GM19240 (cell line): ENCODE results near the gene PRODH2.
"Not testable (repeated sequence)": the region's sequence is repeated elsewhere in the genome, so short reads cannot be mapped to it uniquely, and the experiment has no call there.

Source experiments
- DNase-seq: peaks from one replicate; pipeline ENCODE4 v3.0.0; 2011; ENCODE audit warnings: low spot score; ENCODE audit not compliant: insufficient read length

PRODH2 gene

DNA sequence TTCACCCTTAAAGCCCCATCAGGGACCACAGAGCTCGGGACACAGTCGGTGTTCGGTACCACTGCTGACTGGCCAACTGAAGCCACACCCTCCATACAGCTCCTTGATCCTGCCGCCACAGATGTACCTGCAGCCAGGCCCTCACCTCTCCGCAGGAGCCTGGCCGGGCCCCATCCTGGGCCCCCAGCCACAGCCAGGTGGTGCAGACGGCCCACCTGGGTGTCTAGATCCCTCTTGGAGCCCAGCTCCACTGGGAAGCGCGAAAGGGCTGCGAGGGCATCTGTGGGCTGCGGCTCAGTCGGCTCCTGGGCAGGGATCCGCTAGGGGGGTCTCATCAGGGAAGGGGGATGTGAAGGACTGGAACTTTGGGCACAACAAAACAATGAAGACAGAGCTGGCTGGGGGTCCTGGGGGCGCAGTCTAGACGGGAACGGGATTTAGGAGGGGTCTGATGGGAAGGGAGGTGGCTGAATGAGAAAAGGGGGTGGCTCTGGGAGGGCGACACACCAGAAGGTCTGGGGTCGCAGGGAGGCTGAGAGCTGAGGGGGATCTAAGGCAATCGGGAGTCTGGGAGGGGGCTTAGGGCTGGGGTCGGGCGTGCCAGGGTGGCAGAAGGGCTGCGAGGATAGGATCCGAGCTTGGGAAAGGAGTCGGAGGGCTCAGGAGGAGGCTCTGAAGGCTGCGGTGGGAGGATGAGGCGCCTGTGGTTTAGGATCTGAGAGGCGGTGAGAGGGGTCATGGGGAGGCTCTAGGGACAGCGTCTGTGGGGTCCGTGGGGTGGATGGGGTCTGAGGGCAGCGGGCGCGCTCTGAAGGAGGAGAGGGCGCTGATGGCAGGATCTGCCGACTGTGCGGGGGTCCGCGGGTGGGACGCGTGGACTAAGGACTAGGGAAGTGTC is 15.8 kb downstream of the PRODH2 start:
- no peak for DNase-seq

DNA sequence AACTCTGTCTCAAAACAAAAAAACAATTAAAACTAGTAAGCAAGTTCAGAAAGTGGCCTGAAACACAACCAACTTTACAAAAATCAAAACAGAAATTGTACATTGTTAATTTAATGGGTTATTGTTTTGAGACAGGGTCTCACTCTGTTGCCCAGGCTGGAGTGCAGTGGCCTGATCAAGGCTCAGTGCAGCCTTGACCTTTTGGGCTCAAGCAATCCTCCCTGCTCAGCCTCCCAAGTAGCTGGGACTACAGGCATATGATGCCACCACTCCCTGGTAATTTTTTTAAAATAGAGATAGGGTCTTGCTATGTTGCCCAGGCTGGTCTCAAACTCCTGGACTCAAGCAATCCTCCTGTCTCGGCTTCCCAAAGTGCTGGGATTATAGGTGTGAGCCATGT is 17.1 kb downstream of the PRODH2 start:
- not testable (repeated sequence) for DNase-seq

DNA sequence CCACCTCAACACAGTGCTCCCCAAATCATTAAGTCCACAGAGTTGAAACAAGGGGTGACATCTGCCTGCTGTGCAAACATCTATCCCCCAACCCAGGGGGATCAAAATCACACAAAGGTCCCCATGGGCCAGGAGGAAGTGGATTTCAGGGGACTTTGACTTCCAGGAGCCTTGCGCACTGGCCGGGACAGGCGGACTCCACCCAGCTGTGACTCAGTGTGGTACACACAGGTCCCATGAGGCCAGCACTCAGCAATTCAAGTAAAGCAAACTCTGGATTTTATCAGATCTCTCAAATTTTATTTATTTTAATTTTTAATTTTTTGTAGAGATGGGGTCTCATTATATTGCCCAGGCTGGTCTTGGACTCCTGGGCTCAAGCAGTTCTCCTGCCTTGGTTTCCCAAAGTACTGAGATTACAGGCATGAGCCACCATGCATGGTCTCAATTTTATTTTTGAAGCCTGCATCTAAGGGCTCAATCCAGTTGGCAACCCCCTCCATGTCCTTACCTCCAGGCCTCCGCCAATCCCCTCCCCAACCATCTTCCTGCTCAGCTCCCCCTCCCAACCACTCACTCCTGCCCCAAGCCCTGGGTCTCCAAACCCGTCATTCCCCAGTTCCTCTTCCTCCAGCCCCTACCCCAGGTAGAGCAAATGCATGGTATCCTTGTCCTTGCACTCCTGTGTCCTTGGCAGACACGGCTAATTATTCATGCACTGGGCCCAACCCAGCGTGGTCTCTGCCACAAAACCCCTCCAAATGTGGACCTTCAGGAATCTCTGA is 19.1 kb downstream of the PRODH2 start:
- no peak for DNase-seq

DNA sequence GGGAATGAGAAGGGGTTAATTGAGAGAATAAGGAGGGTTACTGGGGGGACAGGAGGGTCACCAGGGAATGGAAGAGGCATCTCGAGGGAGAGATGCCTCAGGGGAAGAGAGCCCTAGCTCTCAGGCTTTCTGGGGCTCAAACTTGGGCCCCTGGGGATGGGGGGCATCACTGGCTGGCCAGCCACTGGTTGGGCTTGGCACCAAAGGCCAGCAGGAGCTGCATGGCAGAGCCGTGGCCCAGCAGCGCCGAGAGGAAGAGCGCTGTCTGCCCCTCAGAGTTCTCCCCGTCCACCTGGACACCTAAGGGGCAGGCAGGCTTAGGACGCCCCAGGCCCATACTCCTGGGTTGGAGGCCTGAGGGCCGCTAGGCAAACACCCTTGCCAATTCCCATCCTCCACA is 19.8 kb downstream of the PRODH2 start:
- DNase-seq: no peak

DNA sequence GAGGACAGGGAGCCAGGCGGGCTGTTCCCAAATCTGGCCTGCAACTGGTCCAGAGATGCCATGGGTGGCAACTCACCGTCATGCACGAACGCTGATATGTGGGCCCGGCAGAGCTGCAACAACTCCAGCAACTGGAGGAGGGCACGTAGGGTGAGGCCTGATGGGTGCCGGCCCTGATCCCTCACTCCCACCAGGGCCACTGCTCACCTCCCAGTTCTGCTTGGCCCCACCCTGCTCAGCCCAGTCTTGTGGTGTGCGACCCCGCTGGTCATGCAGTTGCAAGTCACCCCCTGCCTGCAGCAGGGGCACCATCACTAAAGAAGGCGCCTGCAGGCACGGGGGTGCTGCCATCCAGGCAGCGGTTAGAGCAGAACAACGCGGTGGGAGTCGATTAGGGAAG is 20.3 kb downstream of the PRODH2 start:
- DNase-seq: no peak

DNA sequence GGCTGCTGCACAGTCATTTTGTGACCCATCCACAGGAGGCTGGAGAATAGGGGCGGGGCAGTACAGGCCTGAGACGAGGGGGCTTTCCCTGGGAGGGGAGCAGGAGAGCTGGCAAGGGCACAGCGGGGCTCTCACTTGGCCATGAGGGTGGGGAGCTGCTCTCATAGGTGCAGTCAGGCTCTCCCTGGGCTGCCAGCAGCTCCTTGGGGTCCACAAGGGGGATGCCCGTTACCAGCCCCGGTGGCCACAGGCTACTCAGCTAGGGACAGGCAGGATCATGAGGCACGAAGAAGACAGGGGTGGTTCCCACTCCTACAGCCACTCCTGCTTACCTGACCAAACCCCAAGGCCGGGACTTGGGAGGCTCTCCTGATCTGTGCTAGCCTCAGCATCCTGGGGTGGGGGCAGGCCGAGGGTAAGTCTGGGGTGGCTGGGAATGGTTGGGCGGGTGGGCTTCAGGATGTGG is 20.8 kb downstream of the PRODH2 start:
- no peak for DNase-seq

DNA sequence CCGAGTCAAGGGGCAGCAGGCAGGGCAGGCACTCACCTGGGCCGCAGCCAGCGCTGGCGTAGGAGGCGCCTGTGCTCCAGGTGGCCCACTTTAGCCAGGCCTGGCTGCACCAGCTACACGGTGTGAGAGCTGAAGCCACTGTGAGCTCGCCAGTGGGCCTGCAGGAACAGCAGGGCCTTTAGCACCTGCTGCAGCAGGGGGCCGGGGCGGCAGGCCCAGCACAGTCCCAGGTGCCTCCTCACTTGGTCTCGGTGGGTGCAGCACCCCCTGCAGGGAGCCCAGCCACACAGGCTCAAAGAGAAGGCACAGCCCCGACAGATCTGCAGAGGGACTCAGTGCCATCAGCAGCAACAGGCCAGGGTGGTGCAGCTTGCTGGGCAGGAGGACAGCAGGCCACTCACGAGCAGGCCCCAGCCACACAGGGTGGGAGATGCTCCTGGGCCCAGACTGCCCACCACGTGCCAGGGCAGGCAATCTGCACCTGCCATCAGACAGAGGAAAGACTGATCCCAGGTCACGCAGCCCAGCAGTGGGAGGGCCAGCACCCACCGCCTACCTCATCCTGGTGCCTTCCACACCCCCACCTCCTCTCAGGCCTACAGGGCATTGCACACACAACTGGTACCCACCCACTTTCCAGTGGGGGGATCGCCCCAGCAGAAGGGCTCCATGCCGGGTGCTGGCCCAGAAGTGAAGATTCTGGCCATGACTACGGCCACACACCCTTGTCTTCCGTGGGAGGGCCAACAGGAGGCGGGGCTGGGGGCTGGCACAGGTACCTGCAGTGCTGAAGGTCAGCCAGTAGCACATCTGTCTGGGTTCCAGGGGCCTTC is 21.4 kb downstream of the PRODH2 start:
- DNase-seq: no peak

DNA sequence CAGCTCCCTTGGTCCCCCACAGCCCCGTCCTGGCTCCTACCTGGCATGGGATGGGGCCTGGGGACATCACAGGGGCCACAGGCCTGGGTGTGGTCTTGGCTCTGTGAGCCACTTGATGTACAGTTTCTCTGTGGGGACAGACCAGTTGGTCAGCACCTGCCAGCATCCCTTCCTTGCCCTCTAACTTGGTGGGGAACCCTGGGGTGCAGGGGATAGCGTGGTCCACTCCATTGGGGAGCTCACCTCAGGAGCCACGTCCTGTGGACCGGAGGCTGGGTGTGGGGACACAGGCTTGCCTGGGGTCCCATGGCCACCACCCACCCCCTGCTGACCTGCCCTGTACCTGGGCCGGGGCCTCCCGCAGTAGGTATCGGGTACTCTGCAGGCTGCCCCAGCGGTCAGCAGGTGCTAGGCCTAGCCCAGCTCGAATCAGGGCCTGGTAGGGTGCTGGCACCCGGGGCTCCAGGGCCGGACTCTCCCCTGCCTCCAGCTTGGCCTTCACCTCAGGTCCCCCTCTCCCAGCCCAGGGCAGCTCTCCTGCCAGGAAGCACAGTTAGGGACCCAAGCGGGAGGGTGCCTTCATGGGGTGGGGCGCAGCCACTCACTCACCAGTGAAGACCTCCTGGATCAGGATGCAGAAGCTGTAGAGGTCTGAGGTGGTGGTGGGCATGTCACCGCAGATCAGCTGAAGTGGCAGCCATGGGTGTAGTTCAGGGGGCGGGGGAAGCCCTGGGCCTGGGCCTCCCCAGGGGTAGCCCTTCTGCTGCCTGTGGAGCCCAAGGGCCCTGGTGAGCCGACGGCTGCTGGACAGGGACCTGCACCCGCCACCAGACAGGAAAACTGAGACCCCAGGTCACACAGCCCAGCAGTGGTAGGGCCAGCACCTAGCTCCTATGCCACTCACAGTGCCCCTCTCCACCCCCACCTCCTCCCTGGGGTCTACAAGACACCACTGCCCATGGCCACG is 22.4 kb downstream of the PRODH2 start:
- DNase-seq: no peak

DNA sequence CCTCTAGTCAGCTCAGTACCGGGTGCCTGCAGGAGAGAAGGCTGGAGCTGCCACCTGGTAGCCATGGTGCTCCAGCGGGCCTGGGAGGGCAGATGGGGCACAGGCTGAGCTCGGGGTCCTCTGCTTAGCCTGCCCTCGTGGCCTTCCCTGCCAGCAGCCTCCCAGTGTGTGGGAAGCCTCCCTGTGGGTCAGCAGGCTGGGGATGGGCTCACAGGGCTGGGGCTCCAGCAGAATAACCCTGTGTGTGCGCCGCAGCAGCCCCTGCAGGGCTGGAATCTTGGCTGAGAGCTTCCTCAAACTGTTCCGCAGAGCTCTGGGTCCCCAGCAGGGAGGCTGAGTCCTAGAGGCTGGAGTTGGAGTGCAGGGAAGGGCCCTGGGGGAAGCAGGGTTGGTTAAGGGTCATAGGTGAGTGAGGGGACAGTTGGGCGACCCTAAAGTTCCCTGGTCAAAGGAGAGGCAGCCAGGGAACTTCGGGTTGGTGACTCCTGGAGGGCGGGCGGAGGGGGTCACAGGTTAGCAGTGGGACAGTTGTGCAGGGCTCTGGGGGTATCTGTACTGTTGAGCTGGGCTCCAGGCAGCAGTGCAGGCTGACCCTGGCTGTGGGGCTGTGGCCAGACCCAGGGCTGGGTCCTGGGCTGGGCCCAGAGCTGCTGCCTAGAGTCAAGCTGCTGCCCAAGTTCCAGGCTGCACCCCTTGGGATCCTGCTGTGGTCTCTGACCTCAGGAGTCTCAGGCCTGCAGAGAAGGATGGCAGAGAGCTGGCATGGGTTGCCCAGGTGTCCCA is 23.3 kb downstream of the PRODH2 start:
- no peak for DNase-seq

DNA sequence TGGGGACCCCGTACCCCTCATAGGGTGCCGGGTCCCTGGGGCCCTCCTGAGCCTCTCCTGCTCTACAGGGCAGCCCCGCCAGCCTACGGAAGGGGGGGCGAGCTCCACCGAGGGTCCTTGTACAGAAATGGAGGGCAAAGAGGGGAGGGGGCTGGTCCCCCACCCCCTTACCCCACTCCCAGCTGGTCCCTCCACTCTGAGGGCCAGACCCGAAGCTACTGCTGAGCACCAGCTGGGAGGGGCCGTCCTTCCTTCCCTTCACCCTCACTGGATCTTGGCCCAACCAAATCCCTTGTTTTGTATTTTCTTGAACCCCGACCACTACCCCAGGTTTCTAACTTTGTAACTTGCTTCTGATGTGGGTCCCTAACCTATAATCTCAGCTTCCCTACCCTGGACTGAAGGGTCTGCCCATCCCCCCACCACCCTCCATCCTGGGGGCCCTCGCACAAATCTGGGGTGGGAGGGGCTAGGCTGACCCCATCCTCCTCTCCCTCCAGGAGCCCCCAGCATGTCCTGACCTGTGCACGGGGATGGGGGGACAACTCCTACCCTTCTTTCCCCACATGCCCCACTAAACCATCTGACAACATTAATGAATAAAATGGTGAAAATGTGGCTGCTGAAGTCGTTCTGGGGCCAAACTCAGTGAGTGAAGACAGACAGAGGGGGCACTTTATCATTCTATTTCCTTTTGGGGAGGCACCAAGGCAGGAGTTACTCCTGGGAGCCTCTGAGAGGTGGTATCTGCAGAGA is 24.3 kb downstream of the PRODH2 start:
- DNase-seq: no peak

DNA sequence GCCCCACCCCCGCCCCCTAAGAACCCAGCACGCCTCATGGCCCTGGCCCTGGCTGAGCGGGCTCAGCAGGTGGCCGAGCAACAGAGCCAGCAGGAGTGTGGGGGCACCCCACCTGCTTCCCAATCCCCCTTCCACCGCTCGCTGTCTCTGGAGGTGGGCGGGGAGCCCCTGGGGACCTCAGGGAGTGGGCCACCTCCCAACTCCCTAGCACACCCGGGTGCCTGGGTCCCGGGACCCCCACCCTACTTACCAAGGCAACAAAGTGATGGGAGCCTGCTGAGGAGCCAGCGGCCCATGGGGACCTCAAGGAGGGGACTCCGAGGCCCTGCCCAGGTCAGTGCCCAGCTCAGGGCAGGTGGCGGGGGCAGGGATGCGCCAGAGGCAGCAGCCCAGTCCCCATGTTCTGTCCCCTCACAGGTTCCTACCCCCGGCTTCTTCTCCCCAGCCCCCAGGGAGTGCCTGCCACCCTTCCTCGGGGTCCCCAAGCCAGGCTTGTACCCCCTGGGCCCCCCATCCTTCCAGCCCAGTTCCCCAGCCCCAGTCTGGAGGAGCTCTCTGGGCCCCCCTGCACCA is 25.3 kb downstream of the PRODH2 start:
- DNase-seq: no peak

DNA sequence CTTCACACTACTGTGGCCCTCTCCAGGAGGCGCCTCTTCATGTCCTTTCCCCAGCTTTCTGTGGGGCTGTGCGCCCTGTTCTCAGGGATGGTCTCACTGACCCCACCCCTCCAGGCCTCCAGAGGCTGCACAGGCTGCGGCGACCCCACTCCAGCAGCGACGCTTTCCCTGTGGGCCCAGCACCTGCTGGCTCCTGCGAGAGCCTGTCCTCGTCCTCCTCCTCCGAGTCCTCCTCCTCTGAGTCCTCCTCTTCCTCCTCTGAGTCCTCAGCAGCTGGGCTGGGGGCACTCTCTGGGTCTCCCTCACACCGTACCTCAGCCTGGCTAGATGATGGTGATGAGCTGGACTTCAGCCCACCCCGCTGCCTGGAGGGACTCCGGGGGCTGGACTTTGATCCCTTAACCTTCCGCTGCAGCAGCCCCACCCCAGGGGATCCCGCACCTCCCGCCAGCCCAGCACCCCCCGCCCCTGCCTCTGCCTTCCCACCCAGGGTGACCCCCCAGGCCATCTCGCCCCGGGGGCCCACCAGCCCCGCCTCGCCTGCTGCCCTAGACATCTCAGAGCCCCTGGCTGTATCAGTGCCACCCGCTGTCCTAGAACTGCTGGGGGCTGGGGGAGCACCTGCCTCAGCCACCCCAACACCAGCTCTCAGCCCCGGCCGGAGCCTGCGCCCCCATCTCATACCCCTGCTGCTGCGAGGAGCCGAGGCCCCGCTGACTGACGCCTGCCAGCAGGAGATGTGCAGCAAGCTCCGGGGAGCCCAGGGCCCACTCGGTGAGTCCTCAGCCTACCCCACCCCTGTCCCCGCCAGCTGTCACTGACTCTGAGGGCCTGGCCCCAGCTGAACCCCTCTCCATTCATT is 26.1 kb downstream of the PRODH2 start:
- no peak for DNase-seq

DNA sequence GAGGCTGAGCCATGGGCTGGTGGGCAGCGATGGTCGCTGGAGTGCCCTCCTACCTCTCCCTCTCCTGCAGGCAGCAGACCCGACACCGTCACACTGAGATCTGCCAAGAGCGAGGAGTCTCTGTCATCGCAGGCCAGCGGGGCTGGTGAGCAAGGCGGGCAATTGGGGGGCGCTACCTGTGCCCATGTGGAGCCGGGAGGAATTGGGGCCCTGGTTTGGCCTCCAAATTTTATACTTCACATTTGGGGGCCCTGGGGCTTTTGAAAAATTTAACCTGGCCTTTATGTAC is 27.4 kb downstream of the PRODH2 start:
- DNase-seq: no peak

DNA sequence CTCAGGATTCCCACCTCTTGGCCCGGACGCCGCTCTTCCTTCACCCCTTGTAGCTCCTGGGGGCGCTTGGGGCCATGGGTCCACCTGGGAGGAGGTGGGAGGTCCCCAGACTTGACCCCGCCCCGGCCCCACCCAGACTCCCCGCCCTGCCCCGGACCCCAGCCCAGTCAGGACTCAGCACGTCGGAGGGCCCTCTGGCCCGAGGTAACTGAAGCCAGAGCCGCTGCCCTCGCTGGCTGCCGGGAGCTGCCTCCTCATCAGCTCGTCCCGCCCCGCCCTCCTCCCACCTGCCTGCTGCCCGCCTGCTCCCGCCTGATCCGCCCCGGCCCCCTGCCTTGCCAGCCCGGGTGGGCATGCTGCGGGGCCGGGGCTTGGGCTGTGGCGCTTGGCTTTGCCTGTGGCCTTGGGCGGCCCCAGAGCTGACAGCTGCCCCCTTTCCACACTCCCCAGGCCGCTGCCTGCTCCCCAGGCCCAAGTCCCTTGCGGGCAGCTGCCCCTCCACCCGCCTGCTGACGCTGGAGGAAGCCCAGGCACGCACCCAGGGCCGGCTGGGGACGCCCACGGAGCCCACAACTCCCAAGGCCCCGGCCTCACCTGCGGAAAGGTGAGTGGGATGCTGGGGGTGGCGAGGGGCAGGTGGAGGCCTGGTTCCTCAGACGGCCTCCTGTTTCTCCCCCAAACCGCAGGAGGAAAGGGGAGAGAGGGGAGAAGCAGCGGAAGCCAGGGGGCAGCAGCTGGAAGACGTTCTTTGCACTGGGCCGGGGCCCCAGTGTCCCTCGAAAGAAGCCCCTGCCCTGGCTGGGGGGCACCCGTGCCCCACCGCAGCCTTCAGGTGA is 27.9 kb downstream of the PRODH2 start:
- no peak for DNase-seq

DNA sequence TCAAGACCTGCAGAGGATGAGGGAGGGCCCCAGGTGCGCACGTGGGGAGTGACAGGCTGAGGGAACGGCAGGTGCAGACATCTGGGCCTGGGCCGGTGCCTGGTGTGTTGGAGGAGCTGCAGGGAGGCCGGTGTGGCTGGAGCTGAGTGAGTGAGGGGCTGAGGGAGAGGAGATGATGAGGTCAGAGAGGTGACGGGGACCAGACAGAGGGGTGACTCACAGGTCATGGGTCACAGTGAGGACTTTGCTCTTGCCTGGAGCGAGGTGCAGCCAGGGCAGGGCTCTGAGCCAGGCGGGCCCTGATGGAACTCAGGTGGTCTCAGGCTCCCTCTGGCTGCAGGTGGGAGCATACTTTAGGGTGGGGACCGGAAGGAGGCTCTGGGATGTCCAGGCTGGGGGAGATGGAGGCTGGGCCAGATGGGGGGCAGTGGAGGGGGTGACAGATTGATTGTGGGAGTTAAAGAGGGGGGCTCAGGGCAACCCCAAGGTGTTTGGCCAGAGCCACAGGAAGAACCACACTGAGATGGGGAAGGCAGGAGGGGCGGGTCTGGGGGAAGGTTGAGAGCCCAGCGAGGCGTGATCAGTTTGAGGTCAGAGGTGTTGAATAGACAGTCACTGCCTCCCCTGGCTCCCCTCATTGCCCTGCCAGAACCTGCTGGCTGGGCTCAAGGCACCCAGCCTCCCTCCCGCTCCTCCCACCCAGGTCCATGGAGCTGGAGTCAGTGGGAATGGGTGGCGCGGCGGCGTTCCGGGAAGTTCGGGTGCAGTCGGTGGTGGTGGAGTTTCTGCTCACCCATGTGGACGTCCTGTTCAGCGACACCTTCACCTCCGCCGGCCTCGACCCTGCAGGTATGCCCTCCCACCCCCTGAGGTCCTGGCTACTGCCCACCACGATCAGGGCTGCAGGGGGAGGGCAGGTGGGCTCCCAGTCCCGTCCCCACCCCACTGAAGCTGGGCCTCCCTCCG is 28.9 kb downstream of the PRODH2 start:
- DNase-seq: no peak

DNA sequence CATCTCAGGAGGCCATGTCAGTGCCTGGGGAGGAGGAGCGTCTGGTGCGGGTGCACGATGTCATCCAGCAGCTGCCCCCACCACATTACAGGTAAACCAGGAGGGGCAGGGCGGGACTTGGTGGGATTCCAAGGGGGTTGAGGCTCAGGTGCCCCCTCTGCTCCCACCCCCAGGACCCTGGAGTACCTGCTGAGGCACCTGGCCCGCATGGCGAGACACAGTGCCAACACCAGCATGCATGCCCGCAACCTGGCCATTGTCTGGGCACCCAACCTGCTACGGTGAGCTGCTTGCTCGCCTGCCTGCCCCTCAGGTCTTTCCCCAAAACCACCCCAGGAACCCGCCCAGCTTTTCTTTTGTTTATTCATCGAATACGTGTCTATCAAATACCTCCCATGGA is 30.1 kb downstream of the PRODH2 start:
- DNase-seq: no peak
